ENCODE data around the gene GK. TPM values are rescaled to one million over a fixed set of nuclear protein-coding genes. Genes with fewer than 3 reads are reported as not detected.
A peak's percentile ranks its signal among the peaks of the same experiment; 100 is the strongest.

GK gene
- total and polyA plus RNA-seq, 9 of the 15 experiments (the other 6 are each of a cell fraction or from before 2014, with no cell fraction given) = 8.0 to 15.7 (median 12.4) TPM

GRCh38 chrX:30680618-30681017 is 27.4 kb downstream of the GK start (continued):
- TF ChIP-seq FOXA3 (CRISPR knock-in tag; conservative IDR thresholded peaks at IDR 0.05 in 1 of 2, IDR thresholded peaks at IDR 0.05 in 1 of 2) (no peak), STAT5B (CRISPR knock-in tag; IDR thresholded peaks at IDR 0.05) (no peak), NCOA2 (IDR thresholded peaks at IDR 0.05; ENCODE audit: partially characterized antibody in 2 of 2) (no peak), ZC3H11A (IDR thresholded peaks at IDR 0.05; ENCODE audit: low read depth, low read length) (no peak), ZMIZ1 (IDR thresholded peaks at IDR 0.05; ENCODE audit: low read depth in 2 of 2, low read length in 2 of 2) (no peak), ZNF280B (CRISPR knock-in tag; IDR thresholded peaks at IDR 0.05) (no peak), TEAD4 (IDR thresholded peaks at IDR 0.05; ENCODE audit: low read length) (peak; percentile 36; the same call in 1 of the 2 replicates), TEAD4 (CRISPR knock-in tag; IDR thresholded peaks at IDR 0.05; ENCODE audit: borderline replicate concordance) (no peak), CEBPG (CRISPR knock-in tag; IDR thresholded peaks at IDR 0.05) (no peak), CEBPG (tag; conservative IDR thresholded peaks at IDR 0.05 in 1 of 2, IDR thresholded peaks at IDR 0.05 in 1 of 2) (no peak), HDAC1 (IDR thresholded peaks at IDR 0.05) (no peak), NR1H2 (CRISPR knock-in tag; IDR thresholded peaks at IDR 0.05) (no peak), HMG20B (CRISPR knock-in tag; IDR thresholded peaks at IDR 0.05) (no peak), TSC22D4 (tag; IDR thresholded peaks at IDR 0.05) (no peak), MAFG (tag; conservative IDR thresholded peaks at IDR 0.05) (no peak), CBFA2T3 (IDR thresholded peaks at IDR 0.05) (peak; percentile 42; the same call in 1 of the 2 replicates), ZBTB5 (IDR thresholded peaks at IDR 0.05) (no peak), RUNX1 (IDR thresholded peaks at IDR 0.05; ENCODE audit: low read depth) (no peak), PKNOX1 (IDR thresholded peaks at IDR 0.05) (no peak), CBX3 (IDR thresholded peaks at IDR 0.05; ENCODE audit: borderline replicate concordance in 1 of 2, low read length in 2 of 2) (no peak), HDAC6 (IDR thresholded peaks at IDR 0.05; ENCODE audit: low read depth, low read length) (no peak), POLR2A (conservative IDR thresholded peaks at IDR 0.05) (no peak), ZNF124 (CRISPR knock-in tag; IDR thresholded peaks at IDR 0.05) (no peak)

Data from K562 (cell line).